ENCODE results near the gene ZDHHC11B.

ZDHHC11B gene

DNA sequence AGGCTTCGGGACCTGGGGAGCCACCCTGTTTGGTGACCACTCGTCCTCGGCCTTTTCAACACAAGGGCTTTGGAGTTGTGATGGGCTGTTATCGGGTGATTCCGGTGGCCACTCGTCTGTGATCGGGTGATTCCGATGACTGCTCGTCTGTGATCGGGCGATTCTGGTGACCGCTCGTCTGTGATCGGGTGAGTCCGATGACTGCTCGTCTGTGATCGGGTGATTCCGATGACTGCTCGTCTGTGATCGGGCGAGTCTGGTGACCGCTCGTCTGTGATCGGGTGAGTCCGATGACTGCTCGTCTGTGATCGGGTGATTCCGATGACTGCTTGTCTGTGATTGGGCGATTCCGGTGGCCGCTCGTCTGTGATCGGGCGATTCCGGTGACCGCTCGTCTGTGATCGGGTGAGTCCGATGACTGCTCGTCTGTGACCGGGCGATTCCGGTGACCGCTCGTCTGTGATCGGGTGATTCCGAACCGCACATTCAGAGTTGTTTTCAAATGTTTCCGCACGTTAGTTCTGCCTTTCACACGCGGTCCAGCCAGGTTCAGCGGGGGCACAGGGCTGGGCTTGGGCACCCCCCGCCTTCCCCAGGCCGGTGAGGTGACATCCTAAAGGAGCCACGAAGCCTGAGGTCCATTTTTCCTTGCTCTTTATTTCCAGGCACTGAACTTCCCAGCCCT lies 121.6 kb downstream of the ZDHHC11B start:
- DNase-seq: no peak

- no peak for DNase-seq
Observed at GRCh38 chr5:661891-662750, 122.4 kb downstream of the ZDHHC11B start.

- DNase-seq: no peak
Observed at GRCh38 chr5:660491-661030, 124.0 kb downstream of the ZDHHC11B start.
